HG02970 (cell line): ENCODE results near the gene MTARC2.

ENCODE experiments used
- ATAC-seq: cut with Tn5 transposase; IDR thresholded peaks from one replicate; pipeline ENCODE4 v1.9.1; 2021; ENCODE audit warnings: mild to moderate bottlenecking, moderate library complexity, moderate number of reproducible peaks; ENCODE audit not compliant: unreplicated experiment, low FRiP score

MTARC2 gene

DNA sequence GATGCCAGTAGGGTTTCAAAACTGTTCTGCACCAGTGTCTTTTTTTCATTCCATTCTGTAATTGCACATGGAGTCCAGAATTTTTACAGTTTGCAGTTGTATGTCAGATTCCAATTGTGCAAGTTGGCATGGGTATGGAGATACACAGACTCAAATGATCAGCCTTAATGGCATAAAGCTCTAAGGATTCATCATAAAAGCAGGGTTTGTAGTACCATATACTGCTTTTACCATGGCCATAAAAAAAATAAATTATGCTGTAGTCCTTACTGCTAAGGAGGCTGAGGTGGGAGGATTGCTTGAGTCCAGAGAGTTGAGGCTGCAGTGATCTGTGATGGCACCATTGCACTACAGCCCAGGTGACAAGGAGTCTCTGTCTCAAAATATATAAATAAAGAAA, 48.9 kb downstream of the MTARC2 start:
- no peak for ATAC-seq

DNA sequence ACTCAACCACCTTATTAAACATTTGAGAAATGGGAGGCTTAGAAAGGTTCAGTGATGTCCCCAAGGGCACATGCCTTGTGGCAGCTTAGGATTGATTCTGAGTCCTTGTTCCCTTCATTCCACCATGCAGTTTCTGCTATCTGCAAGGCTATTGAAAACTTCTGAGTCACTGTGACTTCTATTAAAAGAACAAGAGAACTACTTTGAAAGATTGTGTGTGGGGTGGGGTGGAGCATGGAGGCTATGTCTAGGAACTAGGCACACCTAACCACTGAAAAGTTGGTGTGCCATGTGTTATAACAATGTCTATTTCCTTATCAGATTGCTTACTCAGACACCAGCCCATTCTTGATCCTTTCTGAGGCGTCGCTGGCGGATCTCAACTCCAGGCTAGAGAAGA, 49.4 kb downstream of the MTARC2 start:
- no peak for ATAC-seq

DNA sequence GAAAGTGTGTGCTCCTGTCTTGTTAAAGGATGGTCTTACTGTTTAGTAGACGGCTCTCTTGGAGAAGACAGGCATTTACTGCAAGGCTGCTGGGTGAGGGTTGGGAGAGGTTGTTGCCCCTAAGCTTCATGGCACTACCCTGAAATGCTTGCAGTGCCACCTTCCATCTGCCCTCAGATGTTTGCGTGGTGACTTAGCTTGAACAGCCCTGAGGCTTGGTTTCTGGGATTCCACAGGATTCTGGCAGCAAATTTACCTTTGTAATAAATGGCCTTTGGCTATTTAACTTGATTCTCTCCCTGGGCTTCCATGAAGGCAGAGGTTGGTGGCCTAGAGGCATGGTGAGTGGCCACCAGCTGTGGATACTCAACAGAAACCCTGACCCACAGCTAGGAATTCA, 50.2 kb downstream of the MTARC2 start:
- no peak for ATAC-seq

GRCh38 chr1:220800262-220800661, 52.1 kb downstream of the MTARC2 start:
- ATAC-seq = no peak

GRCh38 chr1:220803401-220804201, 55.5 kb downstream of the MTARC2 start:
- no peak for ATAC-seq

DNA sequence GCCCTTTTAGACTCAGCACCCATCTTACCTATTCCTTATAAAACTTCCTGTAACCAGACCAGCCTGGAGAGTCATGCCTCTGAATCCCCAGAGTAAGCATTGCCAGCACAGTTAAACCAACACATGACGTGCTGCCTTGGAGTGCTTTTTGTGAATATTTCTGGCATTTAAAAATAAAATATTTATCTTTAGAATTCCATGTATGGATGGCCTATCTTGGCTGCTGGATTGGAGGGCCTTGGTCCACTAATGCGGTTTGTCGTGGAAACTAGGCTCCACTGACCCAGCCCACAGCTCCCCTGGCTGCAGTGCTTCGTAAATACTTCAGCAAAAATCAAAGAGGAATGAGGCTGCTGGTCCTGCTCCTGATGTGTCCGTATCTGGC, 56.1 kb downstream of the MTARC2 start:
- no peak for ATAC-seq

DNA sequence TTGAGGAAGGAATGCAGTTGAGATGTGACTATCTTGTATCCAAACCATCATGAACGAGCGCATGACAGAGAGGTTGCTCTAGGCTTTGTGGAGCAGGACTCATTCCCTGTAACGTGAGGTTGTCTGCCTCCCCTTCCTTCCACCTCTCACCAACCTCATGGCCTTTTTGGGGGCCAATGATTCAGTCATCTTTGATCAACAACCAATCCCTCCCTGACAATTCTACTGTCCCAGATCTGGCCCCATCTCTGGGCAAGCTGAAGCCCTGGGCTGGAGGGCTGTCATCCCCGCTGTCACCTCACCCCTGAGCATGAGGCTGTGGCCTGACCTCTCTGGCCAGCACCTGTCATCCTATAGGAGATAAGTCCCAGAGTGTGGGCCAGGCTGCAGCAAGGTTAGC, 58.3 kb downstream of the MTARC2 start:
- ATAC-seq = no peak

DNA sequence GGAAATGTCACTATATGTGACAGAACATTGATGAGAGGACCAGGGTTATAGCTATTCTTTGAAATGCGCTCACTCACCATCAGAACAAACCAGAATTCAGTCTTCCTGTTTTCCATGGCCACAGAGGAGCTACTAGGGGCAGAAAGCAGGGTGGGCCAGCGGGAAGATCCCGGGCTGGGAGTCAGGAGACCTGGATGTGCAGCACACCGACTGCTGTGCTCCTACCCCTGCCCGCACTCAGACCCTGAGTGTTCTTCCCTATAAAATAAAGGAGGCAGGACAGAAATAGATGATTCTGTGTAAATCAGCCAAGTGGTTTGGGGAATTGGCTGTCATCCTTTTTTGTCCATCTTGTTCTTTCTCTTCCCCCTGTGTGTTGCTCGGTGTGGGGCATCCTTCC, 59.6 kb downstream of the MTARC2 start:
- ATAC-seq = no peak

DNA sequence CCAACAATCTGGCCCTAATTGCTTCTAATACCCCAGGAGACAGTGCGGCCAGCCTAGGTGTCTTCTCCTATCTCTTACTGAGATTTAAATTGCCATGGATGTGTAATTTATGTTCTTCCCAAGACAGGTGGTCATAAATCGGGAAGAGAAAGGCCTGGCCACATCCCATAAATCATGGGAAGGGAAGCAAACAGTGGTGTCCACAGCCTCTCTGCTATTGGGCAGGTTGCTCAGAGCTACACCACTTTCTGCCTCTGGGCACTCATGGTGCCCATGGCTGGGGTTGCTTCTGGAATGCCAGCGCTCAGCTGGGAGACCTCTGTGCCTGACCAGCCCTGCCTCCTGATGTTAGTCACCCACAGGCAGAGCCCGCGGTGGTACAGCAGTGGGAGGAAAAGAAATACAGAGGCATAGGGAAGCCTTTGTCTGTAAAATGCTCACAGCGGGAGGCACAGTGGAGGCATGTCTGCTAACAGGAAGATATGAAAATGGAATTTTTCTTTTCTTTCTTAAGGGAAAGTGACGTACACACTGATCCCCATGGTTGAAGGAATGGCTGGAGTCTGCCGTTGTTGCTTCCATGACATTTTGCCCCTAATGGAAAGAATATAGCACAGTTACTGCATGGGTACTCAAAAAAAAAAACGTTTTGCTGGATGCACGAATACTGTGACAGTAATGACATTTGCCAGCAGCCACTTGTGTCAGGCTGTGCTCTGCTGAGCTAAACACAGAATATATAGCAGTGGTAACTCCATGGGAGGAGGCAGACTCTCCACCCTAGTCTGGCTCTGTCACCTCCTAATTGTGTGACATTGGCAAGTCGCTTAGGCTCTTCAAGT, 60.4 kb downstream of the MTARC2 start:
- ATAC-seq = no peak

- ATAC-seq = no peak
Measured at GRCh38 chr1:220809187-220809550, 61.0 kb downstream of the MTARC2 start.

DNA sequence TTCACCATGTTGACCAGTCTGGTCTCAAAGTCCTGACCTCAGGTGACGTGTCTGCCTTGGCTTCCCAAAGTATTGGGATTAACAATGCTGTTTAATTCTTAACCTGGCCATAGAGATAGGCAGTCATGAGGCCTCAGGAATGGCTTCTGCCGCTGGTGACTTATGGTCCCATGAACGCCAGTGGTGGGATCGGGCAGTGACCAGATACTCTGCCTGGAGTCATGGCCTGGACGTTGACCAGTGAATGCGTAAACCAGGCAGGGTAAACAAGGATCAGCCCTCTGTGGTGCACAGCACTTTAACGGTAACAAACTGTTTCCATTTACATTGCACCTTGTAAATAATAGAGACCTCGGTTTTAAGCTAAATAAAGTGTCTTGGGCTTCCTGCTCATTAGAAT, 61.6 kb downstream of the MTARC2 start:
- no peak for ATAC-seq

DNA sequence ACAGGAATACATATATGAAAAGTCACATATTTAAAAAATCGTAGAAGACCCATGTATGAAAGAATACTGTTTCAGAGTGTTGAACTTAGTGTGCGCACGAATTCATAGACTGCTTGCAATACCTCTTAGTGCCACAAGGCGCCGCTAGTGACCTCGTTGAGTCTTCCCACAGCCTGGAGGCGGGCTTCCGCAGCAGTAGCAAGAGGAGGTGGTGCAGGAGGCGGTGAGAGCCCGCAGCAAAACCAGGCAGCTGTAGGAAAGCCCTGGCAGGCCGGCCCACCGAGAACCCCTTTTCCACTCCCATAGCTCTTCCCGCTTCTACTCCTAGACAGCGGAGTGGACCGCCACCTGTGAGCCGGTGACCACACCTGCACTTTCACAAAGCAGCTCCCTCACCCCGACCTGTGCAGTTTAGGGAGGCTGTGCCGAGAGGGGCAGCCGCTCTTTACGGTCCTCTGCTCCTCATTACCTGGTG, 62.1 kb downstream of the MTARC2 start:
- ATAC-seq = peak; percentile 92

- ATAC-seq = no peak
Measured at GRCh38 chr1:220810963-220811362, 62.8 kb downstream of the MTARC2 start.

DNA sequence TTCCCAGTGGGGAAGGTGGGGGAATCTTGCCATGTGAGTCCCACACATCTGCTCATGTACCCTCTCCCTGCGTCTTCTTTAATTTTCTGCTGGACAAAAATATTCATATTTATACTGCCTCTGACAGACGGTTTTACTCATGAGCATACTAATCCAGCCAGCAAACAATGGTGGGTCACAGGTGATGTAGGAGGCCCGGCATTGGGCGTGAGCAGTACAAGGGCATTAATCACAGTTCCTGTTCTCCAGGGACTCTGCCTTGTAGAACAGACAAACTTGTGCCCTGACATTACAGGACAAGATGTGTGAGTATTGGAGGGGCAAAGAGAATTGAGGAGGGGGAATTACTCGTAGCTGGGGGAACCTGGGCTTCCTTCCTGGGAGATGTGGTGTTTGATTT, 63.6 kb downstream of the MTARC2 start:
- no peak for ATAC-seq

DNA sequence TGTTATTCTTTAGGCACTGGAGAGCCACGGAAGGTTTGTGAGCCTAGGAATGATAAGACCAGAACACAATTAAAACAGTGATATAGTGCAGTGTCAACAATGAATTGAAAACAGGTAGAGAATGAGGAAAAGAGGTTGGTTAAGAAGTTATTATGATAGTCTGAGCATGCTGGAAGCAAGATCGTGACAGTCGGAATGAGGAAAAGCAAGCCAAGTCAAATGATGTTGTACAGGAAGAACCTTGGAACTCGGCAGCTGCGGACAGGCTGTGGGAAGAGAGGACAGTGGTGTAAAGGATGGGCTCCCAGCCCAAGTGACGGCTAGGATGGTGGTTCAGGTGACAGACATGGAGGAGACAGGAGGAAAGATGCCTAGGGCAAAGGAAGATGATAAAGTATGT, 64.2 kb downstream of the MTARC2 start:
- ATAC-seq = no peak

GRCh38 chr1:220813013-220813412, 64.9 kb downstream of the MTARC2 start:
- ATAC-seq = no peak

DNA sequence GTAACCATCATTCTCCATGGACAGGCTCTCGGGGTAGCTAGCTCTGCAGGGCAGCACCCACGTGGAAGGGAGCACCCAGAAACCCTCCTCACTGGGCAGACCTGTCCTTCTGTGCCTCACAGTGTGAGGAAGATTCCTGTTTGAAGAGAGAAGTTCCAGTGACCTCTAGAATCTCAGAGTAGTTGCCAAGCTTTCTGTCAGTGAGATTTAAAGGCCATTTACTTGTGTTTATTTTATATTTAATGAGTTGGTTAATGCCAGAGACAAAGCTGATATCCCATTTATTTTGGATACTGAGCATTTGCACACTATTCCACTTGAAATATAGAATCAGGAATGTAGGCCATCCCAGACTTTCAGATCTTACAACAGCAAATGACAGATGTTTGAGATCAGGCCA, 67.3 kb downstream of the MTARC2 start:
- no peak for ATAC-seq

DNA sequence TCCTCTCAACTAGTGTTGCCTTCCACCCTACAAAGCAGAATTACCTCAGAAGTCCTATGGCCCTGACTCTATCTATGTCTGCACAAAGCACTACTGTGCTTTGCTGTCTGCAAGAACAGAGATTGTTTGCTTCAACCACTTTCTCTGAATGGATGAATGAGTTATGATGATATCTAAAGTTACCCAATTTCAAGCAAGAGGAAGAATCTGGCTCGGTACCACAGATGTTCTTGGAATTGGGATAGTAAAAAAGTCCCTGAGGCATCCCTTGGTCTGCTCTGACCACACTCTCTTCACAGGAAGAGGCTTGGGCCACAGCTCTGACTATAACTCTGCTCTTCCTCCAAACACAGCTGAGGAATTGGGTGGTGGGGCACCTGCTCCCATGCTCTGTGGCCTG, 69.8 kb downstream of the MTARC2 start:
- no peak for ATAC-seq

DNA sequence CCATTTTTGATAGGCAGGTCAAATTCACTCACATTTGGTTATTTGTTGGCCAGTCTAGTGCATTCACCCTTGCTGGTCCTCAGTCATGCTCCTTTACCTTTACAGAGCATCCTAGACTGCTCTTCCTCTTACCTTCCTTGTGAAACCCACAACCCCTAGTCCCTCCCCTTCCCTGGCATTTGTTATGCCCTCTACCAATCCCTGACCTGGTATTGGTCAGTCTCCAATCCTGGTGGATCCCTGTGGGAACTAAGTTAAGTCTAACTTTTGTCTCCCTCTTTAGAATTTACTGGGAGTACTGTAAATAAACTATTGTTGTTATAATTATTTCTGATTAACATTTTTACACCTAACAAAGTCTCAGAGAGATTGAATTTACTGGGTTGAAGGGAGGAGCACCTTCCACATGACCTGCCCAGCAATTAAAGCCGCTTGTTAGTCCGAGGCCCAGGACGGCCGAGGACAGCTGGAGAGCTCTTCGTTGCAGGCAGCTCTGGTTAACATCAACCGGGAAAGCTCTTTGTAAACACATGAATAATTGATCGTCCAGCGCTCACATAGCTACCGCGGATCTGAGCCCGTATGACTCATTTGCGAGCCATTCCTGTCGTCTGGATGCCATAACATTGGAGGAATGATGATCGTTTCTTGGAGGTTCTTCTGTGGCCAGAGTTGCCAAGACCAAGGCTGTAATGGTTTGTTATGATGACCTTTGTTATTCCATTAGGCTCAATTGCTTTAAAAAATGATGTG, 70.5 kb downstream of the MTARC2 start:
- ATAC-seq = no peak

- no peak for ATAC-seq
Measured at GRCh38 chr1:220819467-220820026, 71.4 kb downstream of the MTARC2 start.
